K562 (cell line): Measurements from ENCODE around the gene RAPSN. TPM values are rescaled to one million over a fixed set of nuclear protein-coding genes. Genes with fewer than 3 reads are reported as not detected.

ENCODE experiments used
- ATAC-seq: fragments of 200-7000 bp; cut with Tn5 transposase; 3 replicates; pipeline ENCODE4 v1.9.1; 2020; ENCODE audit warnings: moderate library complexity
- BruUV-seq: library from RNA; stranded (reverse); fragments of 400-500 nt; replicated peaks from 2 replicates; lab custom pipeline; 2021; lab: Mats Ljungman, UMichigan
- CTCF ChIA-PET: fragments of 300-600 bp; formaldehyde crosslinking; extraction: SDS; loops from one replicate; lab custom pipeline; 2021; ENCODE audit warnings: low intra/inter-chr PET ratio; lab: Yijun Ruan, JAX
- POLR2A ChIA-PET: fragments of 300-600, 350-650 bp; sonication (Branson Sonifier 250); formaldehyde crosslinking; extraction: SDS; loops from one replicate; lab custom pipeline; 2021; ENCODE audit warnings: antibody characterized with exemption, inconsistent platforms; lab: Yijun Ruan, JAX
- DNase-seq, 4 experiments: peaks; one replicate each; pipeline versions ENCODE4 v3.0.0 to v3.0.0-alpha.2; 2011 to 2018; ENCODE audit warnings: low spot score in 3 of 4, mixed read lengths in 3 of 4; ENCODE audit errors: extremely low read depth in 1 of 4
- FAIRE-seq: peaks from 2 replicates; lab custom pipeline; 2011; peaks lifted over from hg19 to GRCh38; lab: Jason Lieb, UNC
- H2AFZ ChIP-seq: 2 replicates; pipeline ENCODE4 v1.6.0; 2011; ENCODE audit warnings: low read depth, low read length, control low read depth, inconsistent platforms
- H3K27ac ChIP-seq: fragments of 200-600 bp; 3 replicates; pipeline ENCODE4 v1.8.0; 2011; ENCODE audit warnings: low read depth, mild to moderate bottlenecking, control low read depth, inconsistent platforms, low read length, moderate library complexity, mixed read lengths; ENCODE audit errors: extremely low read depth
- H3K27me3 ChIP-seq, 2 experiments: fragments of 300-600 bp in 1 of 2; 2 replicates in 1 of 2; 3 replicates in 1 of 2; pipeline versions ENCODE4 v1.6.0 to v1.8.0; 2011; ENCODE audit warnings: inconsistent platforms in 2 of 2, low read length in 2 of 2, mild to moderate bottlenecking in 1 of 2, mixed read lengths in 1 of 2, moderate library complexity in 1 of 2; ENCODE audit not compliant: control insufficient read depth in 2 of 2, insufficient read depth in 2 of 2
- H3K36me3 ChIP-seq: fragments of 300-600 bp; 3 replicates; pipeline ENCODE4 v1.8.0; 2011; ENCODE audit warnings: mild to moderate bottlenecking, low read length, inconsistent platforms; ENCODE audit not compliant: control insufficient read depth, insufficient read depth
- H3K4me1 ChIP-seq, 2 experiments: fragments of 200-600 bp in 1 of 2; replicated peaks in 1 of 2; 2 replicates in 1 of 2; 3 replicates in 1 of 2; pipeline versions ENCODE4 v1.5.1 to v1.8.0; 2011; ENCODE audit warnings: inconsistent platforms in 2 of 2, low read length in 2 of 2, mild to moderate bottlenecking in 1 of 2, mixed read lengths in 1 of 2, moderate library complexity in 1 of 2; ENCODE audit not compliant: control insufficient read depth in 2 of 2, insufficient read depth in 2 of 2
- H3K4me2 ChIP-seq: 2 replicates; pipeline ENCODE4 v1.6.1; 2011; ENCODE audit warnings: low read length, control low read depth, inconsistent platforms, mixed read lengths; ENCODE audit not compliant: insufficient read depth
- H3K4me3 ChIP-seq: fragments of 200-600 bp; sonication (generic), shearing (Covaris generic); 2 replicates; pipeline ENCODE4 v1.5.1; 2016; ENCODE audit warnings: control low read depth, inconsistent platforms
- H3K79me2 ChIP-seq: fragments of 200-600 bp; 3 replicates; pipeline ENCODE4 v1.8.0; 2011; ENCODE audit warnings: low read length, inconsistent platforms; ENCODE audit not compliant: control insufficient read depth, insufficient read depth
- H3K9ac ChIP-seq, 2 experiments: 2 replicates each; pipeline versions ENCODE4 v1.6.0 to v1.6.1; 2011; ENCODE audit warnings: low read depth in 2 of 2, low read length in 2 of 2, control low read depth in 1 of 2, inconsistent platforms in 1 of 2, mild to moderate bottlenecking in 1 of 2, mixed read lengths in 1 of 2; ENCODE audit not compliant: insufficient read depth in 1 of 2
- H3K9me1 ChIP-seq: one replicate; pipeline ENCODE4 v1.6.0; 2011; ENCODE audit warnings: inconsistent platforms, mild to moderate bottlenecking, low read length, moderate library complexity; ENCODE audit not compliant: control insufficient read depth, insufficient read depth
- H3K9me3 ChIP-seq: replicated peaks from 2 replicates; pipeline ENCODE4 v1.5.1; 2011; ENCODE audit warnings: low read depth, low read length, inconsistent platforms; ENCODE audit not compliant: control insufficient read depth, insufficient read depth
- H4K20me1 ChIP-seq: replicated peaks from 2 replicates; pipeline ENCODE4 v1.6.1; 2011; ENCODE audit warnings: low read length, inconsistent platforms, mixed read lengths; ENCODE audit not compliant: control insufficient read depth, insufficient read depth
- ATF6 ChIP-seq: sonication (generic); formaldehyde crosslinking; IDR thresholded peaks from 2 replicates; pipeline ENCODE4 v1.4.0; 2020; ENCODE audit warnings: mild to moderate bottlenecking, missing genetic modification reagents
- BACH1 ChIP-seq: fragments of 200-800 bp; sonication (Bioruptor generic); IDR thresholded peaks from 2 replicates; pipeline ENCODE4 v1.6.1; 2016; ENCODE audit warnings: missing genetic modification characterization, missing compliant biosample characterization
- BRCA1 ChIP-seq, 2 experiments: fragments of 450-650 bp in 1 of 2; sonication (generic) in 1 of 2; formaldehyde crosslinking in 1 of 2; IDR thresholded peaks; 2 replicates each; pipeline versions ENCODE4 v1.5.0 to v1.6.1; 2017 to 2020; ENCODE audit warnings: mild to moderate bottlenecking in 1 of 2, missing genetic modification reagents in 1 of 2
- CGGBP1 ChIP-seq: fragments of 250-450 bp; sonication (Bioruptor Pico); IDR thresholded peaks from 2 replicates; pipeline ENCODE4 v1.9.0; 2021; ENCODE audit warnings: mild to moderate bottlenecking
- DIDO1 ChIP-seq: fragments of 450-650 bp; IDR thresholded peaks from 2 replicates; pipeline ENCODE4 v1.6.1; 2016; ENCODE audit warnings: low read depth, missing biosample characterization, missing genetic modification characterization
- ESRRB ChIP-seq: fragments of 250-450 bp; sonication (Bioruptor Pico); IDR thresholded peaks from 2 replicates; pipeline ENCODE4 v1.5.0; 2020; ENCODE audit warnings: mild to moderate bottlenecking, moderate library complexity, borderline replicate concordance
- IFI16 ChIP-seq: fragments of 250-450 bp; sonication (Bioruptor Pico); IDR thresholded peaks from 2 replicates; pipeline ENCODE4 v2.1.2; 2022; ENCODE audit warnings: mild to moderate bottlenecking, inconsistent platforms
- MAX ChIP-seq: sonication (generic); formaldehyde crosslinking; IDR thresholded peaks from 2 replicates; pipeline ENCODE4 v1.9.0; 2022; ENCODE audit warnings: mild to moderate bottlenecking, missing genetic modification reagents
- SLC30A9 ChIP-seq: fragments of 250-450 bp; sonication (Bioruptor Pico); IDR thresholded peaks from 2 replicates; pipeline ENCODE4 v1.8.0; 2022; ENCODE audit warnings: mild to moderate bottlenecking, moderate library complexity
- ZNF511 ChIP-seq: sonication (generic); formaldehyde crosslinking; IDR thresholded peaks from 2 replicates; pipeline ENCODE4 v1.8.0; 2022; ENCODE audit warnings: mild to moderate bottlenecking, missing genetic modification reagents
- in situ Hi-C: fragments of 300-500 bp; cut with MboI; formaldehyde crosslinking; loops from 4 replicates; pipeline ENCODE4 v1.15.0; 2018; ENCODE audit warnings: inconsistent platforms, mixed read lengths
- intact Hi-C: fragments of 100-400 bp; cut with micrococcal nuclease; formaldehyde crosslinking; loops from 2 replicates; pipeline ENCODE4 v1.14.2; 2022
- polyA plus RNA-seq, 8 experiments: library from polyadenylated mRNA; depleted of rRNA in 4 of 8; stranded (reverse) in 5 of 8; unstranded in 3 of 8; fragments of >200 nt; fragmentation: Nextera tagmentation in 2 of 8; fragmentation: Illumina TruSeq in 1 of 8; extraction: Ambion mirVana in 2 of 8; extraction: Trizol in 1 of 8; gene quantifications; 2 replicates each; pipeline versions ENCODE4 v1.2.1 to v1.2.3, GENCODE V29; 2011 to 2014; ENCODE audit warnings: inconsistent platforms in 1 of 8, missing spikeins in 1 of 8
- total RNA-seq, 7 experiments: library from RNA; depleted of rRNA in 6 of 7; stranded (reverse); fragments of >200 nt in 6 of 7; fragmentation: Illumina TruSeq in 2 of 7; extraction: Trizol in 2 of 7; gene quantifications; 2 replicates each; pipeline versions ENCODE4 v1.2.1 to v1.2.3, GENCODE V29; 2011 to 2021; ENCODE audit warnings: low replicate concordance in 1 of 7

RAPSN gene
- total and polyA plus RNA-seq, 9 of the 15 experiments (the other 6 are each of a cell fraction or from before 2014, with no cell fraction given) = 0.06 to 0.11 TPM; not detected in 7

GRCh38 chr11:47496808-47497207, 47.9 kb upstream of the RAPSN start:
- Histone ChIP-seq H3K79me2 (peaks cover 97% of the 10 kb centered on the region), H3K4me1 (peaks cover 4 to 10% of the 10 kb centered on the region in 2 experiments; a peak in 3 of 5 replicates), H3K36me3 (peaks cover 88% of the 10 kb centered on the region), H3K27me3 (no peaks in the 10 kb centered on the region), H3K9me3 (no peaks in the 10 kb centered on the region), H3K27ac (no peak overlapping the region), H3K4me3 (no peak overlapping the region), H2AFZ (no peak overlapping the region), H3K9me1 (peaks cover 4% of the 10 kb centered on the region), H3K9ac (no peak overlapping the region), H3K4me2 (no peak overlapping the region), H4K20me1 (peaks cover 11% of the 10 kb centered on the region; the same call in 1 of the 2 replicates)
- no peak for DNase-seq
- in situ Hi-C loops (no loop called here), intact Hi-C loops (no loop called here)
- BruUV-seq = no TSS peak
- CTCF ChIA-PET = no interaction called here
- POLR2A ChIA-PET = no interaction called here
- FAIRE-seq = no peak
- TF ChIP-seq ESRRB (no peak), BACH1 (tag) (no peak), SLC30A9 (CRISPR knock-in tag) (no peak), BRCA1 (IDR thresholded peaks at IDR 0.05) (no peak), BRCA1 (CRISPR knock-in tag; IDR thresholded peaks at IDR 0.05) (no peak), MAX (CRISPR knock-in tag) (no peak), ZNF511 (CRISPR knock-in tag) (no peak), CGGBP1 (no peak), IFI16 (CRISPR knock-in tag) (no peak), ATF6 (CRISPR knock-in tag) (no peak), DIDO1 (tag) (no peak)
- ATAC-seq = no peak
